IMR-90 (cell line): ENCODE data around the gene HOXB7. TPM values are rescaled to one million over a fixed set of nuclear protein-coding genes. Genes with fewer than 3 reads are reported as not detected.

Experiments
- polyA plus RNA-seq, 3 experiments: library from polyadenylated mRNA; depleted of rRNA; stranded (reverse); fragments of >200 nt; gene quantifications; 2 replicates each; pipeline ENCODE4 v1.2.3, GENCODE V29; 2012; ENCODE audit warnings: low replicate concordance in 1 of 3
- total RNA-seq: library from RNA; depleted of rRNA; stranded (reverse); fragments of >200 nt; gene quantifications from 2 replicates; pipeline ENCODE4 v1.2.3, GENCODE V29; 2012
- TF ChIP-seq, protein P1 (sequence below): conservative IDR thresholded peaks from 2 replicates; pipeline ENCODE4 v1.5.1; 2012; ENCODE audit warnings: mild to moderate bottlenecking, low read depth, low read length, improper control_type of control experiment

The HOXB7 gene
- total and polyA plus RNA-seq, 2 of the 4 experiments (the other 2 are of a cell fraction): 1.8 to 6.7 TPM

DNA sequence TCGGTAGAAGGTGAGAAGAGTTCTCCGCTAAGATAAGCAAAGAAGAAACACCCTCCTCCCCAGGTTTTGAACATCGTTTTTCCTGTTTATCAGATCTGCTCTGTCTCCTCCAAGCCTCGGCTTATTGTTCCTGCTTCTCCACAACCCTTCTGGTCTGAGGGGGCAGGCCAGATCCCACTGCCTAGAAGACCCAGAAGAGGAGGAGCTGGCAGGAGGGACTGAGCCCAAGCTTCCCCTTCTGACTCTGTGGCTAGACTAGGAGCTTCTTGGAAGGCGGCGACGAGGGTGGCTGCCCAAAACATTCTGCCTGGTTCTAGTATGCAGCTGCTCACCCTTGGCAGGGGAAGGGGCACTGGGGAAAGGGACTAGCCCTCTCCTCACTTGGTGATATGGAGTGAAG, 12.1 kb downstream of the HOXB7 start (continued):
- TF ChIP-seq, protein P1, sequence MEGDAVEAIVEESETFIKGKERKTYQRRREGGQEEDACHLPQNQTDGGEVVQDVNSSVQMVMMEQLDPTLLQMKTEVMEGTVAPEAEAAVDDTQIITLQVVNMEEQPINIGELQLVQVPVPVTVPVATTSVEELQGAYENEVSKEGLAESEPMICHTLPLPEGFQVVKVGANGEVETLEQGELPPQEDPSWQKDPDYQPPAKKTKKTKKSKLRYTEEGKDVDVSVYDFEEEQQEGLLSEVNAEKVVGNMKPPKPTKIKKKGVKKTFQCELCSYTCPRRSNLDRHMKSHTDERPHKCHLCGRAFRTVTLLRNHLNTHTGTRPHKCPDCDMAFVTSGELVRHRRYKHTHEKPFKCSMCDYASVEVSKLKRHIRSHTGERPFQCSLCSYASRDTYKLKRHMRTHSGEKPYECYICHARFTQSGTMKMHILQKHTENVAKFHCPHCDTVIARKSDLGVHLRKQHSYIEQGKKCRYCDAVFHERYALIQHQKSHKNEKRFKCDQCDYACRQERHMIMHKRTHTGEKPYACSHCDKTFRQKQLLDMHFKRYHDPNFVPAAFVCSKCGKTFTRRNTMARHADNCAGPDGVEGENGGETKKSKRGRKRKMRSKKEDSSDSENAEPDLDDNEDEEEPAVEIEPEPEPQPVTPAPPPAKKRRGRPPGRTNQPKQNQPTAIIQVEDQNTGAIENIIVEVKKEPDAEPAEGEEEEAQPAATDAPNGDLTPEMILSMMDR: no peak
